Mammary microvascular endothelial cell (primary cell): Measurements from ENCODE around the gene OSTC. TPM values are rescaled to one million over a fixed set of nuclear protein-coding genes. Genes with fewer than 3 reads are reported as not detected.

ENCODE experiments used
- total RNA-seq: library from RNA; depleted of rRNA; stranded (reverse); fragments of >200 nt; gene quantifications from 2 replicates; pipeline ENCODE4 v1.2.3, GENCODE V29; 2015

OSTC gene
- total RNA-seq: 156 and 172 TPM in 2 replicates

GRCh38 chr4:108650212-108651013 is at the start of gene OSTC:
TSS of gene OSTC (plus strand) at chr4:108650599. CDS start at chr4:108650656, 57 bp downstream.

GRCh38 chr4:108620101-108620932 is 30.1 kb upstream of the OSTC start, which contains the start of gene RPL34:
TSS of gene RPL34 (plus strand) at chr4:108620576. CDS start at chr4:108621960, 1,384 bp downstream.

Other genes starting within 250 kb of the OSTC start
- 1,049 and 1,105 TPM in 2 replicates for gene RPL34, start 30.0 kb upstream of the OSTC start, total RNA-seq
- gene ETNPPL, start 112.5 kb downstream of the OSTC start, total RNA-seq: 0.25 and 0.53 TPM in 2 replicates